ENCODE data around the gene GUCA2A. TPM values are rescaled to one million over a fixed set of nuclear protein-coding genes. Genes with fewer than 3 reads are reported as not detected.

Gene GUCA2A
- total RNA-seq, 1 experiment from 2014 or later = not detected

DNA sequence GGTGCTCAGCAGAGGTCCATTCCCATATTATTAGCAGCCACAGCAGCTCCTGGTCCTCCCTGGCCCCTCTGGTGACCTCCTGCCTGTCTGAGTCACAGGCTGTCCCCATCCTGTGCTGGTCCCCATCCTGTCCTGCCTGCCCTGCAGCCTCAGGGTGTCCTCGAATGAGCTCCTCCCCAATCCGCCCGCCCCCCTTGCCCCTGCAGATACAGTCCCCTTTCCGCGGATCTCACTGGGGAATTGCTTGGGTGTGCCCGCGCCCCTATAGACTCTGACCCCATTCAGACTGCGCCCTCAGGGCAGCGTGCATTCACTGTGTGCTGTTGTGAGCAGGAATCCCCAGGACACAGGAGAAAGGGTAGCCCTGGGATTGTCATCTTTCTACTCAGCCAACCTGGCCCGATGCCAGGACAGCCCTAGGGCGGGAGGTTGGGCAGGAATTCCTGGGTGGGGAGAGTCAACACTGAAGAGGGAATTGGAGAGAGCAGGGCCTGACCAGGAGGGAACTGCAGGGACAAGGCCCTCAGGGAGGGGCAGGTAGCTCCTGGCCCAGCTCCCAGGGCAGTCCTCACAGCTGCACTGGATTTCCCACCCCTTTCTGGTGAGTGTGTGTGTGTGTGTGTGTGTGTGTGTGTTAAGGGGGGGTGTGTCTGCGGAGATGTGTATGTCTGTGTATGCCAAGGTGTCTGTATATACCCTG, 1.1 kb upstream of the GUCA2A start:
- Histone ChIP-seq H4K8ac (replicated peaks; ENCODE audit: insufficient read length, low read depth, low read length) (no peak overlapping the region), H3K23me2 (ENCODE audit: insufficient read length, low read depth, low read length, poor library complexity, severe bottlenecking) (no peaks in the 10 kb centered on the region), H3K23ac (ENCODE audit: insufficient read length, low read depth, low read length) (no peak overlapping the region), H3K9me3 (ENCODE audit: control insufficient read depth, low read depth, low read length) (no peaks in the 10 kb centered on the region), H3K79me2 (ENCODE audit: insufficient read depth, low read length) (no peaks in the 10 kb centered on the region), H3K4ac (ENCODE audit: low read depth, low read length) (no peak overlapping the region), H3K9ac (ENCODE audit: extremely low read depth, insufficient read length, low read length) (no peak overlapping the region), H2AFZ (ENCODE audit: low read length) (no peak overlapping the region), H3K18ac (ENCODE audit: insufficient read length, low read depth, low read length) (no peak overlapping the region), H3K27me3 (ENCODE audit: insufficient read depth, low read length) (no peaks in the 10 kb centered on the region), H4K5ac (ENCODE audit: insufficient read length, low read depth, low read length) (no peak overlapping the region), H3K4me2 (ENCODE audit: insufficient read depth, insufficient read length, low read length) (no peak overlapping the region), H2BK120ac (ENCODE audit: low read depth, low read length, poor library complexity, severe bottlenecking) (no peak overlapping the region), H2BK20ac (ENCODE audit: low read depth, low read length, poor library complexity, severe bottlenecking) (no peak overlapping the region), H3K79me1 (ENCODE audit: insufficient read depth, low read depth, low read length, poor library complexity, severe bottlenecking) (no peaks in the 10 kb centered on the region), H4K20me1 (ENCODE audit: control insufficient read depth, insufficient read depth, insufficient read length) (no peaks in the 10 kb centered on the region), H2AK5ac (ENCODE audit: insufficient read length, low read length) (no peak overlapping the region), H3K4me1 (ENCODE audit: insufficient read depth, low read length) (no peaks in the 10 kb centered on the region; the same call in 1 of the 2 replicates), H4K91ac (ENCODE audit: insufficient read length, low read depth, low read length) (no peak overlapping the region), H3K56ac (ENCODE audit: insufficient read length, low read depth, low read length) (no peak overlapping the region), H3K14ac (ENCODE audit: insufficient read depth, low read length) (no peak overlapping the region), H2BK12ac (ENCODE audit: insufficient read length, low read depth, low read length) (no peak overlapping the region), H3K27ac (ENCODE audit: insufficient read length, low read depth, low read length) (no peak overlapping the region), H2BK5ac (ENCODE audit: insufficient read length, low read length) (no peak overlapping the region), H2BK15ac (ENCODE audit: low read depth, low read length) (no peak overlapping the region), H3T11ph (ENCODE audit: low read length) (no peak overlapping the region)
- H3K9me3 Mint-ChIP-seq = peaks cover 0 to 3% of the 10 kb centered on the region in 2 experiments; a peak in 2 of 5 replicates
- WGBS (ENCODE audit: extremely low coverage, insufficient read length, low lambda C conversion rate) = no CpG with 5 or more reads among the region's 12 CpGs
- H3K36me3 Mint-ChIP-seq (ENCODE audit: insufficient read depth in 1 of 3, low read depth in 3 of 3) = no peaks in the 10 kb centered on the region
- TF ChIP-seq, protein P1, sequence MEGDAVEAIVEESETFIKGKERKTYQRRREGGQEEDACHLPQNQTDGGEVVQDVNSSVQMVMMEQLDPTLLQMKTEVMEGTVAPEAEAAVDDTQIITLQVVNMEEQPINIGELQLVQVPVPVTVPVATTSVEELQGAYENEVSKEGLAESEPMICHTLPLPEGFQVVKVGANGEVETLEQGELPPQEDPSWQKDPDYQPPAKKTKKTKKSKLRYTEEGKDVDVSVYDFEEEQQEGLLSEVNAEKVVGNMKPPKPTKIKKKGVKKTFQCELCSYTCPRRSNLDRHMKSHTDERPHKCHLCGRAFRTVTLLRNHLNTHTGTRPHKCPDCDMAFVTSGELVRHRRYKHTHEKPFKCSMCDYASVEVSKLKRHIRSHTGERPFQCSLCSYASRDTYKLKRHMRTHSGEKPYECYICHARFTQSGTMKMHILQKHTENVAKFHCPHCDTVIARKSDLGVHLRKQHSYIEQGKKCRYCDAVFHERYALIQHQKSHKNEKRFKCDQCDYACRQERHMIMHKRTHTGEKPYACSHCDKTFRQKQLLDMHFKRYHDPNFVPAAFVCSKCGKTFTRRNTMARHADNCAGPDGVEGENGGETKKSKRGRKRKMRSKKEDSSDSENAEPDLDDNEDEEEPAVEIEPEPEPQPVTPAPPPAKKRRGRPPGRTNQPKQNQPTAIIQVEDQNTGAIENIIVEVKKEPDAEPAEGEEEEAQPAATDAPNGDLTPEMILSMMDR (conservative IDR thresholded peaks at IDR 0.05) = no peak
- DNase-seq = no peak
- peaks cover 8% of the 10 kb centered on the region for H3K27me3 Mint-ChIP-seq (ENCODE audit: low read depth)
- no peak overlapping the region; a peak in 2 of 7 replicates for H3K27ac Mint-ChIP-seq
- H3K4me1 Mint-ChIP-seq = peaks cover 7 to 9% of the 10 kb centered on the region in 2 experiments
- H3K4me3 Mint-ChIP-seq = no peak overlapping the region

All from H9 (cell line).